ENCODE measurements around the gene TBC1D17. TPM values are rescaled to one million over a fixed set of nuclear protein-coding genes. Genes with fewer than 3 reads are reported as not detected.
A peak's percentile ranks its signal among the peaks of the same experiment; 100 is the strongest.

The TBC1D17 gene
- total RNA-seq, 1 experiment from 2014 or later, result 12.2 TPM

- DNase-seq (ENCODE audit: low read depth), result peak; percentile 97
Observed at GRCh38 chr19:49847731-49848696, 29.5 kb upstream of the TBC1D17 start.

DNA sequence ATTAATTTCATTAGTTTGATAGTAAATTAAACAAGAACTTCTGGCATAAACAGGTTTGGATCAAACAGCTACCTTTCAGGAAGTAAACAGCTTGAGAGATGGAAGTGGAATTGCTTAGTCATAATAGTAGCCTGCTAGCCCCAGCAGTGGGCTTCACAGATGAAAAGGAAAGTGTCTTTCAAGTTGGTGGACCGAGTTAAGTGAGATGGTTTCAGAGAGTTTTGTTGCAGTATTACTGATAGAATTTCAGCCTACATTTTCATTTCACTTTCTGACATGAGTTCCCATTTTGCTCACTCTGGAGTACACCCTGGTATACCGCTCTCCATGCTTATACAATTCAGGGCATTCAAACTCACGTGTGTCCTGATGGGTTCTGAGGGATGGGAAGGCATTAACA, 28.6 kb upstream of the TBC1D17 start:
- DNase-seq (ENCODE audit: low read depth), result peak; percentile 57

DNA sequence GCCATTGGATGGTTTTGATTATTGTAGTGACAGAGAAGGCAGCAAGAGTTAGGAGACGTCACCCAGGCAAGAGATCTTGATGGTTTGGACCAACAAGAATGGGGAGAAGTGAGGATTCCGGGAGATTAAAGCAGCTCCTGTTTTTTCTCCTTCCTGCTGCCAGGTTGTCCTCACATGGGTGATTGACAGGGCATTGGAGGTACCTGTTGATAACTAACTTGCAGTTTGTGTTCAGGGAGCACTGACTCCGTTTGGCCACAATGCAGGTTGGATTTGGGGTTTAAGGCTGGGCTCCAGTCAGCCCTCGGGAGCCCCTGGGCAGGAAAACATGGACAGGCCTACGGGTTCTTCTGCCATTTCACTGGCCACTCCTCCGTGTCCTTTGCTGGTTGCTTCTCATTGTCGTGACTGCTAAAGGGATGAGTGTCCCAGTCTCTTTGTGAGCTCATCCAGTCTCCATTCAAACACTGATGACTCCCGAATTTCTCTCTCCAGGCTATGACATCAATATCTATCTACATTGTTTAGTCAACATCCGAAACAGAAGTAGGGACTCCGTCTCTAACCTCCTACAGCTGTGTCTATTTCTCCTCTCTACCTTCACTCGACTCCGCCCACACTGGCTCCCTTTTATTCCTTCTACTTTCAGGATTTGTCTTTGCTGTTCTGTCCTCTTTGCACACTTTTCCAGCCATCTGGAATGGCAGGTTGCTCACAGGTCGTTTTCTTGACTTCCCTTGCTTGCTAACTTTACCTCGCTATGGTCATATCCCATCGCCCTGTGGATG, 27.9 kb upstream of the TBC1D17 start:
- DNase-seq (ENCODE audit: low read depth), result no peak

- DNase-seq (ENCODE audit: low read depth), result no peak
Observed at GRCh38 chr19:49850221-49850486, 27.3 kb upstream of the TBC1D17 start.

DNA sequence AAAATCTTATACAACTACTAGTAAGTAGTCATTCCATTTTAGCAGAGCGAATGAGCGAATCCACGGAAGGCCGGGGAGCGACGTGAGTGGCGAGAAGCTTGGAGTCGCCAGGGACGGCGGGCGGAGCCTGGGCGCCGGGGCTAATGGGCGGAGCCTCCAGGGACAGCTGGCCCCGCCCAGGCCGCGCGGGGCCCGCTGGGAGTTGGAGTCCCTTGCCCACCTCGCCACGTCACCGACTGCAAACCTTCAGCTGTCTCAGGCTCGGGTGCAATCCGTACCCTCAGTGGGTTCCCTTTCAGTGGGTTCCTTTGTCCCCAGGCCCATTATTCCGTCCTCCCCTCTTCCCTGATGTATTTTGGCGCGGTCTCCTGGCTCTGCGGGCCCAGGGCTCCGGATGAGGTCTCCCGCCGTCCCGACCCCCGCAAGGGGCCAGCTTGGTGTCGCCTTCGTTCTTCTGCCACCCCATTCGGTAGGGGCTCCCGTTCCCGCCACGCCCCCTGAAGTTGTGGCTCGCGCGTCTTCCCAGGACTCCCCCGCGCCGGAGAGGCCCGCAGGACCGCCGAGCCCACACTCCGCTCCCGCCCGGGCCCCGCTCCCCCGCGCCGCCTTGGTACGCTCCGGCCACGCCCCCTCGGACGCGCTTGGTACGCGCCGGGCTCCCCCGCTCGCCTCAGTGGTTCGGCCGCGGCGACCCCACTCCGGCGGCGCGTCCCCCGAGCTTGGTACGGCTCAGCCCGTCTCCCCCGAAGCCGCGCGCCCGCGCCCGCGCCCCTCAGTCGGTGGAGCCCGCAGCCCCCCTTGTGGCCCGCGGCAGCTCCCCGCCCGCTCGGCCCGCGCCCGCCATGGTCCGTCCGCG, 26.8 kb upstream of the TBC1D17 start, which contains the start of gene PTOV1:
Gene PTOV1, plus strand, starts transcription at position 673 of the 856 bp plus-strand sequence.
- peak; percentile 87 for DNase-seq (ENCODE audit: low read depth)

DNA sequence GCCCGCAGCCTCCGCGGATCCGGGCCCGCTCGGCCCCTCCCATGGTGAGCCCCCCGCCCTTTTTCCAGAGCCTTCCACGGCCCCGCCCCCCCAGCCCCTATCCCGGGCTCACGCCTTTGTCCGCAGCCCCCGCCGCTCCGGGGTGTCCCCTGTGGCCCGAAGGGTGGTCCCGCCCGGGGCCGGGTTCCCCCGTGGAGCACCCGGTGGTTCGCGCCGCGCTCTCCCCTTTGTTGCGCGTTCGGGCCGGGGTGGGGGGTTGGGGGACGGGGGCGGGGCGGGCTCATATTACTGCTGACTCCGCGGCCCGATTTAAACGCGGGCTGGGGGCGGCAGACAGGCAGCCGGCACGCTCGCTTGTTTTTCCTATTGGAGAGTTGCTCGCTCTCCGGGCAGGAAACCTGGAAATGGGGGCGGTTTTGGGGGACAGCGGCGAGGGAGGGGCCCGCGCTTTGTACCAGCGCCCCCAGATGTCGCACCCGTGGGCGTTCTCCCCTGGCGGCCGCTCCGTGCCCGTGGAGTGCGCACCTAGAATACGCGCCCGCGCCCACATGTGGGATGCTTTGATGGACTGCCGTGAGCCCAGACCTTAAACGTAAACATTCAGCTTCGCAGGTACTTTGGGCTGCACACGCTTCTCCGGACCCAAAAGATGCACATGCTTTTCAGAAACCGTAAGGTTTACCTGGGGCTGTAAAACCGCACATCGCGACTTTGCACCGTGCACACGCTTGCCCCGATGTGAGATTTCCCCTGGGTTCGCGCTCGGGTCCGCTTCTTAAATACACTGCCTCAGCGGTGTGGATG, 25.8 kb upstream of the TBC1D17 start:
- no peak for DNase-seq (ENCODE audit: low read depth)

- no peak for DNase-seq (ENCODE audit: low read depth)
Observed at GRCh38 chr19:49852631-49853126, 24.8 kb upstream of the TBC1D17 start.

GRCh38 chr19:49853852-49854377, 23.6 kb upstream of the TBC1D17 start:
- no peak for DNase-seq (ENCODE audit: low read depth)

DNA sequence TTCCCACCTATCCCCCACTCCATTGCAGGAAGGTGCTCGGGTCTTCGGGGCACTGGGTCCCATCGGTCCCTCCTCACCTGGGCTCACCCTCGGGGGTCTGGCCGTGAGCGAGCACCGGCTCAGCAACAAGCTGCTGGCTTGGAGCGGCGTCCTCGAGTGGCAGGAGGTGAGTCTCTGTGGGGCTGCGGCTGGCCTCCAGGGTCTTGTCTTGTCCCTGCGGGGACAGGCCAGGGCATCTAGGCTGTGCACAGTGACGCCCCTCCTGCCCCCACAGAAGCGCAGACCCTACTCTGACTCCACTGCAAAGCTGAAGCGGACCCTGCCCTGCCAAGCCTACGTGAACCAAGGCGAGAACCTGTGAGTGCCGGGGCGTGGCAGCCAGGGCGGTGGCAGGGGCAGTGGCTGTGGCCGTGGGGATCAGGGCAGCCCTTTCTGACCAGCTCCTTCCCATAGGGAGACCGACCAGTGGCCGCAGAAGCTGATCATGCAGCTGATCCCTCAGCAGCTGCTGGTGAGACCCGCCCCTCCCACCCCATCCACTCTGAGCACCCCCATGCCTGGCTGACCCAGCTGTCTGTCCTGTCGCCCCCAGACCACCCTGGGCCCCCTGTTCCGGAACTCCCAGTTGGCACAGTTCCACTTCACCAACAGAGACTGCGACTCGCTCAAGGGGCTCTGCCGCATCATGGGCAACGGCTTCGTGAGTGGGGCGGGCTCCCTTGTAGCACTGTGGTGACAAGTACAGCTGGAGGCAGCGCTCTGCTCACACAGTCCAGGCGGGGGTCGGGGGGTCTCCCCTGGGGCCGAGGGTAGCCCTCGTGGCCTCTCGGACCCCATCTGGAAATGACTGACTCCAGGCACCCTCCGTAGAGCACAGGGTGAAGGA, 22.9 kb upstream of the TBC1D17 start:
- DNase-seq (ENCODE audit: low read depth), result no peak

- DNase-seq (ENCODE audit: low read depth), result no peak
Observed at GRCh38 chr19:49855277-49855675, 22.2 kb upstream of the TBC1D17 start.

- no peak for DNase-seq (ENCODE audit: low read depth)
Observed at GRCh38 chr19:49855676-49856573, 21.6 kb upstream of the TBC1D17 start.

GRCh38 chr19:49856574-49857021, 20.9 kb upstream of the TBC1D17 start:
- DNase-seq (ENCODE audit: low read depth), result no peak

- no peak for DNase-seq (ENCODE audit: low read depth)
Observed at GRCh38 chr19:49857061-49857837, 20.3 kb upstream of the TBC1D17 start.

DNA sequence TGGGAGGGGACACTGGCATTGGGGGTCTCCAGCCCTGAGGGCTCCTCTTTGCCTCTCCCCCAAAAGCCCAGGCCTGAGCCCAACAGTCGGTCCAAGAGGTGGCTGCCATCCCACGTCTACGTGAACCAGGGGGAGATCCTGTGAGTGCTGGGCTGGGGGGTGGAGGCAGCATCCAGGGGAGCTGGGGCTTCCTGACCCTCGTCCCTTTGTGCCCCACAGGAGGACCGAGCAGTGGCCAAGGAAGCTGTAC, 19.7 kb upstream of the TBC1D17 start:
- DNase-seq (ENCODE audit: low read depth), result no peak

DNA sequence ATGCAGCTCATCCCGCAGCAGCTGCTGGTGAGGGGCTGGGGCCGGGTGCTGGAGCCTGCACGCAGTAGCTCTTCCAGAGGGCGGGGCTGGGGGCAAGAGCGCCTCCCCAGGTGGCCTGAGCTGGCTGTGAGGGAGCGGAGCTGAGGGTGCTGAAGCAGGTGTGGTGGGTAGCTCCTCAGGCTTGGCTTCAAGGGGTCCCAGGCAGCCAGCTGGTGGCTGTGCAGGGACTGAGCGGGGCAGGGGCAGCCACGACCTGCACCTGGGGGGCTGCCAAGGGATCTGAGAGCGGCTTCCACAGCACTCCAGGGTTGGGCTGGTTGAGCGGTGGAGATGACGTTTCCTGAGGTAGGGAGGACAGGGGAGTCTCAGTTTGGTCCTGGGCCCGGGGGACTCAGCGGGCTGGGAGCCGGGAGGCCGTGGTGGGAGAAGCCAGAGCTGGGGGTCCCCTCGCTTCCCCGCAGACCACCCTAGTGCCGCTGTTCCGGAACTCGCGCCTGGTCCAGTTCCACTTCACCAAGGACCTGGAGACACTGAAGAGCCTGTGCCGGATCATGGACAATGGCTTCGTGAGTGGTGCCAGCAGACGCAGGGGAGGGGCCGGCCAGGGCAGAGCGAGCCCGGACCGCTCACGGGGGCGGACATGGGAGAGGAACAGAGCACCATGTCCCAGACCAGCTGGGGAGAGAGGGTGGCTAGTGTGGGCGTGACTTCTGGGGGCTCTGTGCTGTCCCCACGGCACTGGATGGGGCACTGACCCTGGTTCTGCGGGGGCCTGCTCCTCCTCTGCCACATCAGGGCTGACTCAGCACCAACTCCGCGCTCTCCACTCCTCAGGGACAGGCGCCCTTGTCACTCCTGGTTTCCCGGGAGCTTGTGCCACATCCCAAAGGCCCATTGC, 19.2 kb upstream of the TBC1D17 start:
- peak; percentile 57 for DNase-seq (ENCODE audit: low read depth)

- no peak for DNase-seq (ENCODE audit: low read depth)
Observed at GRCh38 chr19:49859682-49860335, 17.7 kb upstream of the TBC1D17 start.
